ENCODE measurements around the gene ATF6B. TPM values are rescaled to one million over a fixed set of nuclear protein-coding genes. Genes with fewer than 3 reads are reported as not detected.

ATF6B gene
- total RNA-seq, 1 donor from 2014 or later: 80.1 TPM

DNA sequence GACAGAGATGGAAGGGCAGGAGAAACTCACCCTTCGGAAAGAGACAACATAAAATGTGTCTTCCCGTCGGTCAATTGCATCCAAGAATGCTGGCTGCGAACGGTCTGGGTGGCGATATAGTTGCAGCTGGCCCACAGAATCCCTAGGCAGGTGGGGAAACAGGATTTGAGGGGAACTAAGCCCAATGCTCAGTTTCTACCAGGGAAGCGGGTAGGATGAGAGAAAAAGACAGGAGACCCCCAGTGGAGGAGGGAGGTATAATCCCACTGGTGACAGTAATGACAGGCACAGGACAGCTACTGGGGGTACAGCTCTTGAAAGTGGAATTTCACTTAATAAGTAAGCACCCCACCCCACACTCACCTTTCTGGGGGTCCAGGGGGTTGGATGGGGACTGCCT is 11.4 kb downstream of the ATF6B start:
- Mint-ChIP-seq H3K36me3 (ENCODE audit: low read depth) (peaks cover 46% of the 10 kb centered on the region), H3K4me1 (ENCODE audit: low read depth) (peaks cover 11% of the 10 kb centered on the region), H3K9me3 (no peaks in the 10 kb centered on the region), H3K27me3 (ENCODE audit: insufficient read depth) (no peaks in the 10 kb centered on the region), H3K27ac (no peak overlapping the region), H3K4me3 (no peak overlapping the region)
- DNase-seq (ENCODE audit: low spot score): no peak
- intact Hi-C loops (cut with micrococcal nuclease): loop anchor here (2.0 kb wide), 1 partner anchor 682 kb away; no protein-coding TSS in a partner anchor

DNA sequence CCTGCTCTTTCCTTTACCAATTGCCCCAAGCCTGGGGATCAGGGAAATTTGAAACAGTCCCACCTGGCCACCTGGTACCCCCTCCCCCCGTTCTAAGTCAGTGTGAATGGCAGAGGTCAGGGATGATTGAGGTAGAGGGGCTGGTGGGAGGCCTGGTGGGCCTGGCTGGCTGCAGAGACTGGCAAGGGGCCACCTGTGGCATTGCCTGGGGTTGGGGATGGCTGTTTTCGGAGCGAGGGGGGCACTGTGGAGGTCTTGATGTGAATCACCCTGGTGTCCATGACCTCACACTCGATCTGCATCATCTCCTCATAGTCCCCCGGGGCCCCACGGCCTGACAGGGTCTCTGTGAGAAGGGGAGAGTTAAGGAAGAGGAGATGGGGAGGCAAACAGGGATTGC is 12.4 kb downstream of the ATF6B start:
- Mint-ChIP-seq H3K27ac (no peak overlapping the region), H3K4me1 (ENCODE audit: low read depth) (peaks cover 11% of the 10 kb centered on the region), H3K4me3 (no peak overlapping the region), H3K36me3 (ENCODE audit: low read depth) (peaks cover 43% of the 10 kb centered on the region), H3K9me3 (no peaks in the 10 kb centered on the region), H3K27me3 (ENCODE audit: insufficient read depth) (no peaks in the 10 kb centered on the region)
- DNase-seq (ENCODE audit: low spot score): no peak
- intact Hi-C loops (cut with micrococcal nuclease): loop anchor here (2.0 kb wide), 1 partner anchor 683 kb away; no protein-coding TSS in a partner anchor

DNA sequence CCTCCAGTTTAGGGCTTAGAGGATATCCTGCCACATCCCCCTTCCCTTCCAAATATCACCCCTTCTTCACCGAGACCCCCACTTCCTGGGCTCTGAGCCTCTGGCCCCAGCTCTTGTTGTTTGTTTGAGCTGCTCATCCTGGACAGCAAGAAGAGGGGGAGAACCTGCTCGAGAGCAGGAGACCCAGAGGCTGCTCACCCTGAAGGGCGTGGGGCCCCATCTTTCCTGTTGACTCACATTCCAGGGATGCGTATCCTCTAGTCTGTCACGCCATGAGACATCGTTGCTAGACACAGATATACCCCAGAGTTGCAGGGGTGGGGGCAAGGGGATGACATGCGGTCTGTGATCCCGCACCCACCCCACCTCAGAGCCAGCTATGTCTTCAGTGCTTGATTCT is 13.2 kb downstream of the ATF6B start:
- Mint-ChIP-seq H3K9me3 (no peaks in the 10 kb centered on the region), H3K36me3 (ENCODE audit: low read depth) (peaks cover 41% of the 10 kb centered on the region), H3K27me3 (ENCODE audit: insufficient read depth) (peaks cover 3% of the 10 kb centered on the region), H3K4me3 (no peak overlapping the region), H3K27ac (no peak overlapping the region), H3K4me1 (ENCODE audit: low read depth) (peaks cover 11% of the 10 kb centered on the region)
- intact Hi-C loops (cut with micrococcal nuclease): no loop called here
- no peak for DNase-seq (ENCODE audit: low spot score)

DNA sequence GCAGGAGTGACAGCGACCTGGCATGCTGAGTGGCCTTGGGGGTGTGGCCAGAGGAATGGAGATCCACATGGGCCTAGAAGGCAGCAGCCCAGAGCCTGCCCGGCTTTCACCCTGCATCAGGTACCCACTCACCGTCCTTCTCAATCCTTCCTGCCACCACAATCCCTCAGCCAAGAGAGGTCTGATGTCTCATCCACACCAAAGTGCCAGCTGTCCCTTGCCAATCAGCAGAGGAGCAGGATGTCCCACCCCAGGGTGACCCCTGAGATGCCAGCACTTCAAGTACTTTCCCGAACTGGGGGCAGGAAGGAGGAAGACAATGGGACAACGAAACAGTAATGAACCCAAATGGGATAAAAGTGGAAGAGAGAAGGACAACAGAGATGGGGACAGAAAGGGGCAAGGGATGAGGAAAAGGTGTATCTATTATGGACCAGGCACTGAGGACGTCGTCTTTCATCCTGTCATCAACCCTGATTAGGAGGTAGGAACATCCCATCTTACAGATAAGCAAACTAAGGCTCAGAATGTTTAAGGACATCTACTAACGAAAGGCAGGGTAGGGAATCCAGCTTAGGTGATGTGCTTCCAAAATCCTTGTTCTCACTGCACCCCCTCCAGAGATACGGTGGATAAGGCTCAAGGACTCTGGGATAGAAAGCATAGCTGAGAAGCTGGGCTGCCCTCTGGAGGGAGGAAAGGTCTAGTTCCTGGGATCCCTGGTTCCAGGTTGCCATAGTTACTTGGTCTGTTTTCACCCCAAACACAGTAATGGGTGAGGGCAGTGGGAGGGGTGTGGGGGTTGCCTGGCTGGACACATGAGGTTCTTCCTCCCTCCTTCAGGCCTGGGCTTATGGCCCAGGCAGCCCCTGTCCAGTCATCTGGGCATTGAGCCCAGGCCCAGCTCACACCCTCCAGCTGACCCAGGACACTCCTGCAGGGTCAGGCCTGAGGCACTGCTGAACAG is 14.4 kb downstream of the ATF6B start:
- Mint-ChIP-seq H3K27me3 (ENCODE audit: insufficient read depth) (peaks cover 9% of the 10 kb centered on the region), H3K9me3 (no peaks in the 10 kb centered on the region), H3K36me3 (ENCODE audit: low read depth) (peaks cover 34% of the 10 kb centered on the region), H3K4me3 (no peak overlapping the region), H3K4me1 (ENCODE audit: low read depth) (peaks cover under 1% of the 10 kb centered on the region), H3K27ac (peak overlapping the region; percentile 20)
- intact Hi-C loops (cut with micrococcal nuclease): no loop called here
- DNase-seq (ENCODE audit: low spot score): no peak

DNA sequence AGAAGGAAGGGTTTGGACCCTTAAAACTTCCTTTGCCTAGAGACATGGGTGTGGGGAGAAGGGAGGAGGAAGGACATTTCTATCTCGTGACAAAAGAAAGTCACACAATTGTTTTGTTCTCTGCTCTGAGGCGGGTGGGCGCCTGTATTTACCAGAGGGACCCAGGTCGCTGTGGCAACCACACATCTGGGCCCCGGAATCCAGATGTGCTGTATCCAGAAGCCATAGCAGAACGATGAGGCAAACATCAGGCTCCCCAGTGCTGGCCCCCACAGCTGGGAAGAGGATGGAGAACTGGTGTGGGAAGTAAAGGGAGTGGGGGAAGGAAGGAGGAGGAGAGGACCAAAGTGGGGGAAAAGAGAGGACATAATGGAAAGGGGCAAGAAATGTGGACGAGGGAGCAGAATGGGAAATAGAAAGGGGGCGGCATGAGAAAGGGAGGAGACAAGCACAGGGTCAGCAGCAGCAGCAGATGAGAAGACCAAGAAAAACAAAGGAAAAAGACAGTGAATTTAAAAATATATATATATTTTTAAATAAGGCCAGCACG is 15.5 kb downstream of the ATF6B start:
- peaks cover 31% of the 10 kb centered on the region for H3K36me3 Mint-ChIP-seq (ENCODE audit: low read depth)
- H3K4me1 Mint-ChIP-seq (ENCODE audit: low read depth): no peaks in the 10 kb centered on the region
- intact Hi-C loops (cut with micrococcal nuclease): no loop called here
- no peak for DNase-seq (ENCODE audit: low spot score)
- H3K27me3 Mint-ChIP-seq (ENCODE audit: insufficient read depth): peaks cover 15% of the 10 kb centered on the region
- H3K27ac Mint-ChIP-seq: no peak overlapping the region
- H3K4me3 Mint-ChIP-seq: no peak overlapping the region
- no peaks in the 10 kb centered on the region for H3K9me3 Mint-ChIP-seq

DNA sequence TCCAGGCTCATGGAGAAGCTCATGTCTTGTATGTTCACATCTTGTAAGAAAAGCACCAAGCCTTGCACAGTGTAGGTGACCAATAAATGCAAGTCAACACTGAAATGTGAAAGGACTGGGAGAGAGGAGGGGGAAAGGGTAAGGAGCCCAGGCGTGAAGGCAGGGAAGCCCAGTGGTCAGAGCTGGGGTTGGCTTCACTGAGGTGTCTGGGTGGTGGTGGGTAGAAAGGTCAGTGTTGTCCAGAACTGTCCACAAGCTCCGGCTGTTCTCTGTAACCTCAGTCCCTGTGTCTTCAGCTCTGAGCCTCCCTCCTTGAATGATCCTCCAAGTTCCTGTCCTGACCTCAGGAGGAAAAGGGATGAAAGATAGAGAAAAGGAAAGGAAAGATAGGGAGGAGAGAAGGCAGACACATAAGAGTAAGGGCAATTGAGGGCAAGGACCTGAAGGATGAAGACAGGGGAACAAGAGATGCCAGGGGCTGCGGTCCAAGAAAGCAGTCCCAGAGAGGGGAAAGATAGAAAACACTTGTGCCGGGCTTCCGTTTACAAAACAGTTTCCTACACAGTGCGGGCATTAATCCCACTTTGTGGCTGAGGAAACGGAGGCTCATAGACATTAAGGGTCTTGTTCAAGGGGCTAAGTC is 16.5 kb downstream of the ATF6B start:
- peaks cover 28% of the 10 kb centered on the region for H3K36me3 Mint-ChIP-seq (ENCODE audit: low read depth)
- peaks cover 15% of the 10 kb centered on the region for H3K27me3 Mint-ChIP-seq (ENCODE audit: insufficient read depth)
- H3K9me3 Mint-ChIP-seq: no peaks in the 10 kb centered on the region
- no peak for DNase-seq (ENCODE audit: low spot score)
- no peaks in the 10 kb centered on the region for H3K4me1 Mint-ChIP-seq (ENCODE audit: low read depth)
- H3K4me3 Mint-ChIP-seq: no peak overlapping the region
- intact Hi-C loops (cut with micrococcal nuclease): no loop called here
- H3K27ac Mint-ChIP-seq: peak overlapping the region; percentile 4

DNA sequence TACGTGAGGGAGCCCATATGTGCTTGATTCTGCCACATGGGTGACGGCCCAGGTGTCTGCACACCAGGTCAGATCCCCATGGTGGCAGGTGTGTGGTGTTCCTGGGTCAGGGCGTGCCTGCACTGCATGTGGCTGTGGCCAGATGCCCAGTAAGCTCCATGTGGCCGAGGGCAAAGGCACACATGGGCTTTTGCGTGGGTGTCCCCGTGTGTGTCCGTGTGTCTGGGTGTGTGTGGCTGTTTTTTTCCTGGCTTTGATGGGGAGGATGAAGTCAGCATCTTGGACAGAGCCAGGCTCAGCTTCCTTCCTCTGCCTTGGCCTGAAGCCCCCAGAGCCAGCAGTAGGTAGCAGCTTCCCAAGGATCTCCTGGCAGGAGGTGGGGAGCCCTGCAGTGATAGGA is 17.4 kb downstream of the ATF6B start:
- Mint-ChIP-seq H3K27ac (no peak overlapping the region), H3K36me3 (ENCODE audit: low read depth) (peaks cover 20% of the 10 kb centered on the region), H3K9me3 (no peaks in the 10 kb centered on the region), H3K4me3 (no peak overlapping the region), H3K27me3 (ENCODE audit: insufficient read depth) (peaks cover 15% of the 10 kb centered on the region), H3K4me1 (ENCODE audit: low read depth) (no peaks in the 10 kb centered on the region)
- intact Hi-C loops (cut with micrococcal nuclease): no loop called here
- DNase-seq (ENCODE audit: low spot score): no peak

DNA sequence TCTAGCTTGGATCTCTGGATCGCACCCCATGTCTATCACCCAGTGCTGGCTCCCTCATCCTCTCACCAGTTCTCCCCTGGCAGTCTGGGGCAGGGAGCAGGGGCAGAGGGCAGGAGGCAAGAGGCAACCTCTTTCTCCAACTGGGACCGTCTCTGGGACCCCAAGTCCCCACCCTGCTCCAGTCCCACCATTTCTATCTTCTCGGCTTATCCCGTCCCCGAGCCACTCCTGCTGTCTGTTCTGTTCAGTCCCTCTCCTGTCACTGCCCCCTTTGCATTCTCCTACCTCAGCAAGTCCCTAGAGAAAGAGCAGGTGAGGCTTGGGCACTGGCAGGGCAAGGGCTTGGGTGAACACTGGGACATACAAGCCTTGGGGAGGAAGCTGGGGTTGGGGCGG is 18.3 kb downstream of the ATF6B start:
- H3K36me3 Mint-ChIP-seq (ENCODE audit: low read depth): peaks cover 15% of the 10 kb centered on the region
- H3K4me1 Mint-ChIP-seq (ENCODE audit: low read depth): no peaks in the 10 kb centered on the region
- no peaks in the 10 kb centered on the region for H3K9me3 Mint-ChIP-seq
- peaks cover 20% of the 10 kb centered on the region for H3K27me3 Mint-ChIP-seq (ENCODE audit: insufficient read depth)
- no peak overlapping the region for H3K27ac Mint-ChIP-seq
- intact Hi-C loops (cut with micrococcal nuclease): no loop called here
- DNase-seq (ENCODE audit: low spot score): no peak
- no peak overlapping the region for H3K4me3 Mint-ChIP-seq

DNA sequence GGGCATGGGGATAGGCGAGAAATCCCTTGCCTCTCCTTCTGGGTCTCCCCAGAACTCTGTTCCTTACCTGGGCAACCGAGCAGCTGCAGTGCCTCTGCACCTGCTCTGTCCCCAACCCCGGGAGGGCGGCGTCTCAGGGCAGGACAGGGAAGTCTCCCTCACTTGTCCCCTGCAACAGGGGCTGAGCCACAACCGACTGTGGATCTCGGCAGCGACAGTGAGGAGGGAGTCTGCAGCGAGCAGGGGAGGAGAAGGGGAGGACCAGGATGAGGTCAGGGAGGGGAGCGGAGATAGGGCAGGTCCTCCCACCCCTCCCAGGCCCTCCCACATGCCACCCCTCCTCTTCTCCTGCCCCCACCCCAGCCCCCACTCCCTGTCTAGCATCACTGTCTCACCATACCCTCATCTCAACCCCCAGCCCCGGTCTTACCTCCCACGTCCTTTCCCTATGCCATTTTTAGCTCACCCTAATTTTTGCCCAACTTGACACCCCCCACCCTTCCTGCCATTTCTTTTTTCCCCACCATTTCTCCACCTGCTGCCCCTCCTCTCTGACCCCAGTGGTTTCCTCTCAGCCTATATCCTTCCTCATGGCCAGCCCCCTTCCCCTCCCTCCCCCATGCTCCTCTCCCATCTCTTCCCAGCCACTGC is 18.8 kb downstream of the ATF6B start, which contains the start of gene TNXB:
Gene TNXB (minus strand): TSS at position 225 of the 651 bp plus-strand sequence. CDS start 11,140 bp downstream, outside the sequence.
- Mint-ChIP-seq H3K4me1 (ENCODE audit: low read depth) (no peaks in the 10 kb centered on the region), H3K4me3 (no peak within 1 kb of the TSS), H3K36me3 (ENCODE audit: low read depth) (peaks cover 13% of the 10 kb centered on the region), H3K9me3 (no peaks in the 10 kb centered on the region), H3K27ac (no peak within 1 kb of the TSS), H3K27me3 (ENCODE audit: insufficient read depth) (peaks cover 20% of the 10 kb centered on the region)
- DNase-seq (ENCODE audit: low spot score): no peak
- intact Hi-C loops (cut with micrococcal nuclease): no loop called here

DNA sequence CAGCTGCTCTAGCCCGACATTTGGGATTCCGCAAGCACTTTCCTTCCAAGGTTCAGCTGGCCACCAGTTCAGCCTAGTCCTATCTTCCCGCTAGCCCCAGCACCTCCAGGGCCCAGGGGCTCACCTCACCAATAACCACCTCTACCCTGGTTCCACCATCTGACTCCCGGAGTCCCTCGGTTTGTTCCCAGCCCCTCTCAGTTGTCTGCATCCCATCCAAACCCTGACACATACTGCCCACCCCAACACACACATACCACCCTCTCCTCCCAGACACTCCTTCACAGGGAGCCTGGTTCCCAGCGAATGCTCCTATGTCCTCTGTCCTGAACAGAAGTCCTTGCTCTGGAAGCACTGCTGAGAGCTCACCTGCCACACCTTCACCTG is 19.3 kb downstream of the ATF6B start:
- intact Hi-C loops (cut with micrococcal nuclease): no loop called here

DNA sequence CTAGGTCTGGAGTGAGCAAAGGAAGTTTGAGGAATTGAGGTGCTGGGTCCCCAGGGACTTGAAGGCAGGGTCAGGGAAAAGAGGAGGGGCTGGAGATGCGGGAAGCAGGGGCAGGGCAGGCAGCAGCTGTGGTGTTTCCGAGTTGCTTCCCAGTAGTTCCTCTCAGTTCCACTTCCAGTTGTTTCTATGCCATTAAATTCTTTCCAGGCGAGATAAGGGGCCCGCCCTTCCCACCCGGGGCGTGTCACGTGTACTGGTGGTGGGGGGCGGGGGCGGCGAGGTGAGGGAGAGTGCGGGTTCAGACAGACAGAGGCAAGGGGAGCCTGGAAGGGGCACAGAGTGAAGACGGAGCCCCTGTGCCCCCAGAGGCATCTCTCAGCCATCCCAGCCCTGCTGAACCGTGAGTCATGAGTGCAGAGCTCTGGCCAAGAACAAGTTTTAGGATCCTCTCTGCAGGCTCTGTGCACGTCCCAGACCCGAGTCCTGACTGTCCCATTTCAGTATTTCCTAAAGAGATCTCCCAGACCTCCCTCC is 19.9 kb downstream of the ATF6B start:
- Mint-ChIP-seq H3K36me3 (ENCODE audit: low read depth) (peaks cover 9% of the 10 kb centered on the region), H3K27ac (no peak overlapping the region), H3K4me3 (no peak overlapping the region), H3K9me3 (no peaks in the 10 kb centered on the region), H3K27me3 (ENCODE audit: insufficient read depth) (peaks cover 22% of the 10 kb centered on the region), H3K4me1 (ENCODE audit: low read depth) (no peaks in the 10 kb centered on the region)
- DNase-seq (ENCODE audit: low spot score): no peak
- intact Hi-C loops (cut with micrococcal nuclease): no loop called here

More for the DNA sequence above, 19.3 kb downstream of the ATF6B start:
- no peaks in the 10 kb centered on the region for H3K9me3 Mint-ChIP-seq
- H3K4me1 Mint-ChIP-seq (ENCODE audit: low read depth): no peaks in the 10 kb centered on the region
- H3K4me3 Mint-ChIP-seq: no peak overlapping the region
- peaks cover 22% of the 10 kb centered on the region for H3K27me3 Mint-ChIP-seq (ENCODE audit: insufficient read depth)
- no peak for DNase-seq (ENCODE audit: low spot score)
- peaks cover 13% of the 10 kb centered on the region for H3K36me3 Mint-ChIP-seq (ENCODE audit: low read depth)
- H3K27ac Mint-ChIP-seq: no peak overlapping the region

DNA sequence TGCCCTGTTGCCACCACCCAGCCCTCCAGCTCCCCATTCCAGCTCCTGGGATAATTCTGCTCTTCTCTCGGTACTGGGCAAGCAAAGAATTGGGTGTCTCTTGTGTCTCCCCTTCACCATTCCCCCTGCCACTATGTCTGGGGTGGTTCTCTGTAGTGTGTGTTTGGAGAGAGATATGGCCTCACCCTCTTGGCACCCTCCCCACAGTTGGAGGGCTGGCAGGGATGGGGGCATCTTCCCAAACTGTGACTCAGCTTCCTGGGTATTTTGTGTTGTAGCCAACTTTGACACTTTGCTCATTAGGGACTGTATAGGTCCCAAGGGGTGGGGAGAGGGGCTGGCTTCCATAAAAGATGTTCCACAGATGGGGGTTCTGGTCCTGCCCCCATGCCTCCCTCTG is 20.6 kb downstream of the ATF6B start:
- H3K27me3 Mint-ChIP-seq (ENCODE audit: insufficient read depth): peaks cover 22% of the 10 kb centered on the region
- intact Hi-C loops (cut with micrococcal nuclease): no loop called here
- no peak overlapping the region for H3K27ac Mint-ChIP-seq
- H3K36me3 Mint-ChIP-seq (ENCODE audit: low read depth): peaks cover 8% of the 10 kb centered on the region
- no peak overlapping the region for H3K4me3 Mint-ChIP-seq
- no peaks in the 10 kb centered on the region for H3K4me1 Mint-ChIP-seq (ENCODE audit: low read depth)
- H3K9me3 Mint-ChIP-seq: no peaks in the 10 kb centered on the region
- DNase-seq (ENCODE audit: low spot score): no peak
